ENCODE results near the gene CNTNAP2.

Gene CNTNAP2

GRCh38 chr7:146862415-146862814, 745.8 kb downstream of the CNTNAP2 start:
- TF ChIP-seq CTCF (IDR thresholded peaks at IDR 0.05; ENCODE audit: insufficient read depth, low read length, poor library complexity, severe bottlenecking): no peak
- TF ChIP-seq EZH2phosphoT487 (conservative IDR thresholded peaks at IDR 0.05; ENCODE audit: low read length): no peak
- H3K9me3 ChIP-seq (ENCODE audit: insufficient read depth, low read length): no peaks in the 10 kb centered on the region
- no peak overlapping the region for H3K9ac ChIP-seq (ENCODE audit: low read length)
- H3K9me2 ChIP-seq (replicated peaks; ENCODE audit: insufficient read depth, low read length): no peaks in the 10 kb centered on the region
- no peak overlapping the region for H3K27ac ChIP-seq (ENCODE audit: low read depth, low read length)
- no peaks in the 10 kb centered on the region for H3F3A ChIP-seq (ENCODE audit: insufficient read depth)
- no peak overlapping the region for H3K4me3 ChIP-seq (ENCODE audit: insufficient read depth, low read length, poor library complexity, severe bottlenecking)
- H3K4me2 ChIP-seq (ENCODE audit: low read depth, low read length, poor library complexity, severe bottlenecking): no peak overlapping the region
- no peaks in the 10 kb centered on the region for H3K27me3 ChIP-seq (ENCODE audit: low read length)
- peak overlapping the region; percentile 9 for H2AFZ ChIP-seq (ENCODE audit: low read depth, low read length, severe bottlenecking)
- no peaks in the 10 kb centered on the region for H3K36me3 ChIP-seq (ENCODE audit: low read length)
- H3K79me2 ChIP-seq (ENCODE audit: insufficient read depth, low read length): no peaks in the 10 kb centered on the region
- no peaks in the 10 kb centered on the region for H4K20me1 ChIP-seq (ENCODE audit: low read depth, low read length)

- no peaks in the 10 kb centered on the region for H3K36me3 ChIP-seq (ENCODE audit: low read length)
- H3K9me2 ChIP-seq (replicated peaks; ENCODE audit: insufficient read depth, low read length): no peaks in the 10 kb centered on the region
- H4K20me1 ChIP-seq (ENCODE audit: low read depth, low read length): no peaks in the 10 kb centered on the region
- H3K27me3 ChIP-seq (ENCODE audit: low read length): no peaks in the 10 kb centered on the region
- no peak overlapping the region for H3K27ac ChIP-seq (ENCODE audit: low read depth, low read length)
- H2AFZ ChIP-seq (ENCODE audit: low read depth, low read length, severe bottlenecking): no peak overlapping the region
- no peaks in the 10 kb centered on the region for H3K79me2 ChIP-seq (ENCODE audit: insufficient read depth, low read length)
- no peak overlapping the region for H3K9ac ChIP-seq (ENCODE audit: low read length)
- TF ChIP-seq CTCF (IDR thresholded peaks at IDR 0.05; ENCODE audit: insufficient read depth, low read length, poor library complexity, severe bottlenecking) (no peak), EZH2phosphoT487 (conservative IDR thresholded peaks at IDR 0.05; ENCODE audit: low read length) (no peak)
- no peaks in the 10 kb centered on the region for H3F3A ChIP-seq (ENCODE audit: insufficient read depth)
- no peaks in the 10 kb centered on the region for H3K9me3 ChIP-seq (ENCODE audit: insufficient read depth, low read length)
- no peak overlapping the region for H3K4me3 ChIP-seq (ENCODE audit: insufficient read depth, low read length, poor library complexity, severe bottlenecking)
- H3K4me2 ChIP-seq (ENCODE audit: low read depth, low read length, poor library complexity, severe bottlenecking): no peak overlapping the region
Observed at GRCh38 chr7:146864644-146865043, 748.0 kb downstream of the CNTNAP2 start.

- no peaks in the 10 kb centered on the region for H4K20me1 ChIP-seq (ENCODE audit: low read depth, low read length)
- no peak overlapping the region for H2AFZ ChIP-seq (ENCODE audit: low read depth, low read length, severe bottlenecking)
- no peak overlapping the region for H3K4me3 ChIP-seq (ENCODE audit: insufficient read depth, low read length, poor library complexity, severe bottlenecking)
- H3F3A ChIP-seq (ENCODE audit: insufficient read depth): no peaks in the 10 kb centered on the region
- no peaks in the 10 kb centered on the region for H3K9me2 ChIP-seq (replicated peaks; ENCODE audit: insufficient read depth, low read length)
- no peak overlapping the region for H3K27ac ChIP-seq (ENCODE audit: low read depth, low read length)
- no peak overlapping the region for H3K9ac ChIP-seq (ENCODE audit: low read length)
- H3K79me2 ChIP-seq (ENCODE audit: insufficient read depth, low read length): no peaks in the 10 kb centered on the region
- H3K36me3 ChIP-seq (ENCODE audit: low read length): no peaks in the 10 kb centered on the region
- no peak for TF ChIP-seq EZH2phosphoT487 (conservative IDR thresholded peaks at IDR 0.05; ENCODE audit: low read length)
- TF ChIP-seq CTCF (IDR thresholded peaks at IDR 0.05; ENCODE audit: insufficient read depth, low read length, poor library complexity, severe bottlenecking): no peak
- no peak overlapping the region for H3K4me2 ChIP-seq (ENCODE audit: low read depth, low read length, poor library complexity, severe bottlenecking)
- H3K27me3 ChIP-seq (ENCODE audit: low read length): no peaks in the 10 kb centered on the region
- no peaks in the 10 kb centered on the region for H3K9me3 ChIP-seq (ENCODE audit: insufficient read depth, low read length)
Observed at GRCh38 chr7:146865696-146866095, 749.1 kb downstream of the CNTNAP2 start.
